GM03348 (cell line): ENCODE measurements around the gene STARD9.
"Not testable (repeated sequence)": the region's sequence is repeated elsewhere in the genome, so short reads cannot be mapped to it uniquely, and the experiment has no call there.

Source experiments
- DNase-seq: peaks from one replicate; pipeline ENCODE4 v3.0.0; 2012; ENCODE audit warnings: low spot score

The STARD9 gene

GRCh38 chr15:42766109-42766508, 190.7 kb downstream of the STARD9 start:
- not testable (repeated sequence) for DNase-seq
